Ureter (tissue), 1 donor: ENCODE results near the gene KRTAP5-3. TPM values are rescaled to one million over a fixed set of nuclear protein-coding genes. Genes with fewer than 3 reads are reported as not detected.

Experiments
- DNase-seq: peaks from one replicate; pipeline ENCODE4 v3.0.0-alpha.2; 2020; ENCODE audit warnings: low spot score
- total RNA-seq: library from RNA; stranded (reverse); gene quantifications from one replicate; pipeline ENCODE4 v1.2.4, GENCODE V29; 2023
- donor health status: DM: yes; HTN: yes; CAD: no.

Gene KRTAP5-3
- total RNA-seq, 1 donor from 2014 or later, result not detected

GRCh38 chr11:1643146-1643690 lies 35.0 kb upstream of the KRTAP5-3 start:
- no peak for DNase-seq

GRCh38 chr11:1642288-1643145 lies 34.3 kb upstream of the KRTAP5-3 start:
- DNase-seq, result no peak

- no peak for DNase-seq
Observed at GRCh38 chr11:1641096-1641495, 32.8 kb upstream of the KRTAP5-3 start.

GRCh38 chr11:1640076-1640946 lies 32.0 kb upstream of the KRTAP5-3 start:
- DNase-seq, result no peak

GRCh38 chr11:1639666-1640065 lies 31.4 kb upstream of the KRTAP5-3 start:
- no peak for DNase-seq

DNA sequence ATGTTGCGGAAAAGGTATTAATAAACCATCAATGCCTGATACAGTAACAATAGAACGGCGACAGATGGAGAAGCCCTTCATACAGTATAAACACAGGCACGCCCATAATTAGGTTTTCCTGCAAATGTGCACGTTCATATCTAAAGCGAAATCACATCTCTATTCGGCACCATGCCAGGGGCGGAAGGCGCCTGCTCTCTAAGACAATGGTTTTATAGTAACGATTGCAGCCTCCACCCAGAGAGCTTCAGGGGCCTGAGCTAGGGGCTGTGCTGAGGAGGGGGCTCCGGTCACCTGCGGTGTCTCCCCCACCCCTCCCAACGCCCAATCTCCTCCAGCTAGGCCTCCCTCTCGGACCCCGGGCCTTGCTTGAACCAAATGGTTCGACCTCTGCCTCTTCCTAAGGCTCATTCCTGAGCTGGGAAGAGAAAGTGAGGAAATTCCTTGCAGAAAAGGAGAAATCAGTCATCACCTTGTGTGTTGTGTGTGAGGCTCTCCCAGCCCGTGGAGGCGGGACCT lies 30.9 kb upstream of the KRTAP5-3 start:
- DNase-seq, result no peak

GRCh38 chr11:1638344-1638743 lies 30.1 kb upstream of the KRTAP5-3 start:
- no peak for DNase-seq

GRCh38 chr11:1637628-1638027 lies 29.4 kb upstream of the KRTAP5-3 start:
- DNase-seq, result no peak

- no peak for DNase-seq
Observed at GRCh38 chr11:1636291-1636950, 28.2 kb upstream of the KRTAP5-3 start.

- no peak for DNase-seq
Observed at GRCh38 chr11:1633864-1634263, 25.6 kb upstream of the KRTAP5-3 start.

- DNase-seq, result no peak
Observed at GRCh38 chr11:1632053-1632714, 23.9 kb upstream of the KRTAP5-3 start.

DNA sequence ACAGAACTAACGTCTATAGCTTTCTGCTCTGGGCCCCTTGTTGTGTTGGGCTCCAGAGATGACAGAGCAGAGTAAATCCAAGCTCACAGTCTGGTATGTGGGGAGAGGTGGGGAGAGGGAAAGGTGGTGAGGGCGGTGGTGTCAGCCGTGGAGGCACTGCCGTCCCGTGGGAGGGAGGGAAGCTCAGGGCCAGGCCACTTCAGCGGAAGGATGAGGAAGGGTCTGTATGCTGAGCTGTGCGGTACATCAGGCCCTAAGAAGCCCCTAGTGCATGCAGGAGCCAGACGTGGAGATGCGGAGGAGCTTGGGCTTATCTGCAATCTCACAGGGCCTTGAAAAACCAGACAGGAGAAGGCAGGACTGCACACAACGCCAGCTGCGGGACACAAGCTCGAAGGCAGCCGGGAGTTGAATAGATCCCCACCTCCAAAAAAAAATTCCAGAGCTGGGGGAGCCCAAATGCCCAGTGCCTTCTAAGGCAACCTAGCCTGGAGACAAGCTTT lies 22.9 kb upstream of the KRTAP5-3 start:
- DNase-seq, result no peak

DNA sequence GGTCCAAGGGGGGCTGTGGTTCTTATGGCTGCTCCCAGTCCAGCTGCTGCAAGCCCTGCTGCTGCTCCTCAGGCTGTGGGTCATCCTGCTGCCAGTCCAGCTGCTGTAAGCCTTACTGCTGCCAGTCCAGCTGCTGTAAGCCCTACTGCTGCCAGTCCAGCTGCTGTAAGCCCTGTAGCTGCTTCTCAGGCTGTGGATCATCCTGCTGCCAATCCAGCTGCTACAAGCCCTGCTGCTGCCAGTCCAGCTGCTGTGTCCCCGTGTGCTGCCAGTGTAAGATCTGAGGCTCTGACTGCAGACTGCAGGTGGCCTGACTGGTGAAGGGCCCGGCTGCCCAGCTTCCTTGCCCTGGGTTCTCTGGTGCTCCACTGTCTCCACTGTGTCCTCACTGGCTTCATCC lies 22.0 kb upstream of the KRTAP5-3 start:
- DNase-seq, result no peak

DNA sequence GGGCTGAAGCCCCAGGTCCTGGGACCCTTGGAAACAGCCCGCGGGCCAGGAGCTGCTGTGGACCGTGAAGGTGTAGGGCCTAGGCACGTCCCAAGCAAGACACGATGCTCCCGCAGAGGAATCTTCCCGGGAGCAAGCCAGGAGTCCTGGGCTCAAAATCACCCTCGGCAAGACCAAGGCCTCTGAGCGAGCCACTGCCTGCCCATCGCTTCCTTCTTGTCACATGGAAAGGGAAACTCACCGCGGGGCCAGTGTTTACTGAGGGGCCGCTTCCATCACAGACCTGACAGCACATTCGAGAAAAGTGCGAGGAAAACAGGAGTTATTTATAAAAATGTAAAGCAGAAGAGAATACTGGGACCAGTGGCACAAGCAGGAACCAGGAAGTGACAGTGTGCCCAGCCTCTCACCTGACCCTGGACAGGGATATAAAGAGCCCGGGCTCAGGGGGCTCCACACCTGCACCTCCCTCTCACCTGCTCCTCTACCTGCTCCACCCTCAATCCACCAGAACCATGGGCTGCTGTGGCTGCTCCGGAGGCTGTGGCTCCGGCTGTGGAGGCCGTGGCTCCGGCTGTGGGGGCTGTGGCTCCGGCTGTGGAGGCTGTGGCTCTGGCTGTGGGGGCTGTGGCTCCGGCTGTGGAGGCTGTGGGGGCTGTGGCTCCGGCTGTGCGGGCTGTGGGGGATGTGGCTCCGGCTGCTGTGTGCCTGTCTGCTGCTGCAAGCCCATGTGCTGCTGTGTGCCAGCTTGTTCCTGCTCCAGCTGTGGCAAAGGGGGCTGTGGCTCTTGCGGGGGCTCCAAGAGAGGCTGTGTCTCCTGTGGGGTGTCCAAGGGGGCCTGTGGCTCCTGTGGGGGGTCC lies 21.3 kb upstream of the KRTAP5-3 start, which contains the start of gene KRTAP5-5:
TSS of gene KRTAP5-5 (plus strand) at position 450 of the 860 bp plus-strand sequence. CDS start at position 516, 66 bp downstream.
- no peak for DNase-seq

- peak; percentile 58 for DNase-seq
Observed at GRCh38 chr11:1628506-1629325, 20.5 kb upstream of the KRTAP5-3 start.

DNA sequence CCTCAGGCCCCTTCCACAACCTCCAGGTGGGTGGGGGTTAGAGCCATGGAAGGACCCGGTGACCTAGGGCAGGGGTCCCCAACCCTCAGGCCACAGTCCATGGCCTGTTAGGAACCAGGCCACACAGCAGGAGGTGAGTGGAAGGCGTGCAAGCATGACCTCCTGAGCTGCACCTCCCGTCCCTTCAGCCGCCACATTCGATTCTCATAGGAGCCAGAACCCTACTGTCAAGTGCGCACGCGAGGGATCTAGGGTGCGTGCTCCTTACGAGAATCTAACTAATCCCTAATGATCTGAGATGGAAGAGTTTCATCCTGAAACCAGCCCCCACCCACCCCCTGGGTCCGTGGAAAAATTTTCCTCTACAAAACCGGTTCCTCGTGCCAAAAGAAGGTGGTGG lies 17.3 kb upstream of the KRTAP5-3 start:
- no peak for DNase-seq

- no peak for DNase-seq
Observed at GRCh38 chr11:1624621-1625020, 16.4 kb upstream of the KRTAP5-3 start.

DNA sequence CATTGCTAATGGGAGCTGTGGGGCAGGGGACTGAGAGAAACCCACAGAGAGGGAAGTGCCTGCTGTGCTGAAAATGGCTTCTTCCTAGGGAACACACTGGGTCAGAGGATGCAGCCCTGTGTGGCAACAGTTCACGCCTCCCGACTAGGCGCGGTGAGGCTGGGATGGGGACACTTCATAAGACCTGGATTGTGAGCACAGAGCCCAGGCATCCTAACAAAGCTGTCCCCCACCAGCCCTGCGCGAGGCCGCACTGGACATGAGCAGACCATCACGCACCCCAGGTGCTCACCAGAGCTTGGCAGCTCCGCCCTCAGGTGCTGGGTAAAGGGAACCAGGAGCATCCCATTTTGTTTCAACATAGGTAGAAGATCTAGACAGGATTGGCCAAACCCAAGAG lies 15.5 kb upstream of the KRTAP5-3 start:
- DNase-seq, result no peak

GRCh38 chr11:1622086-1622485 lies 13.8 kb upstream of the KRTAP5-3 start, which contains the start of gene KRTAP5-4:
KRTAP5-4 (minus strand) TSS chr11:1622138; CDS start chr11:1622093, 45 bp downstream.
- no peak for DNase-seq
